ENCODE data around the gene HOGA1.

Gene HOGA1

DNA sequence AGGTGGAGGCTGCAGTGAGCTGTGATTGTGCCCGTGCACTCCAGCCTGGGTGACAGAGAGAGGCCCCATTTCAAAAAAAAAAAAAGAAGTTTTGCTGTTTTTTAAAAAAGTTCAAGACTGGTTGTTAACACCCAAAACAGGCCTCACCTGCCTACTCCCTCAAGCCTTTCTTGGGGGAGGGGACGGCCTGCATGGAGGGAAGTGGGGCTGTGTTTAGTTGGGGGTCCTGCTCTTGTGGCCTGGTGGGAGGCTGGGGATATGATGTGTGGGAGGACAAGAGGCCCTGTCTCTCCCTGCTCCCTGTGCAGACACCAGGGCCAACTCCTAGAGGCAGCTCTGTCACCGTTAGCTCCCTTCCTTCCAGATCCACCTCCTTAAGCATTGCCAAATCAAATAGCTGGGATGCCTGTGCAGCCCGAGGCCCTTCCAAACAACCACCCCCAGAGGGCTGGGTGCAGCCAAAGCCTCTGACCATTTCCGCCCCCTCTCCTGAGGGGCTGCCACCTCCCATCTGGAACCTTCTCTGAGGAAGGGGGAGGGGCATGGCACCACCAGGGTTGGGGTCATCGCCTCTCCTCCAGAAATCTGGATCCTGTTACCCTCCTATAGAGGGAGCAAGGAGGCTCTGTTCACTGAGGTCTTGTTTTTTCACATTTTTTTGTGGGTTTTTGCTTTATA lies 44.5 kb upstream of the HOGA1 start:
- no peaks in the 10 kb centered on the region for H3K27me3 ChIP-seq
- no peaks in the 10 kb centered on the region for H3K9me3 ChIP-seq
- no peak overlapping the region for H3K4me3 ChIP-seq (ENCODE audit: low read depth, low read length)
- H3K36me3 ChIP-seq, result no peaks in the 10 kb centered on the region
- no peak for DNase-seq
- H3K4me1 ChIP-seq, result peaks cover 23% of the 10 kb centered on the region
- TF ChIP-seq, protein P1, sequence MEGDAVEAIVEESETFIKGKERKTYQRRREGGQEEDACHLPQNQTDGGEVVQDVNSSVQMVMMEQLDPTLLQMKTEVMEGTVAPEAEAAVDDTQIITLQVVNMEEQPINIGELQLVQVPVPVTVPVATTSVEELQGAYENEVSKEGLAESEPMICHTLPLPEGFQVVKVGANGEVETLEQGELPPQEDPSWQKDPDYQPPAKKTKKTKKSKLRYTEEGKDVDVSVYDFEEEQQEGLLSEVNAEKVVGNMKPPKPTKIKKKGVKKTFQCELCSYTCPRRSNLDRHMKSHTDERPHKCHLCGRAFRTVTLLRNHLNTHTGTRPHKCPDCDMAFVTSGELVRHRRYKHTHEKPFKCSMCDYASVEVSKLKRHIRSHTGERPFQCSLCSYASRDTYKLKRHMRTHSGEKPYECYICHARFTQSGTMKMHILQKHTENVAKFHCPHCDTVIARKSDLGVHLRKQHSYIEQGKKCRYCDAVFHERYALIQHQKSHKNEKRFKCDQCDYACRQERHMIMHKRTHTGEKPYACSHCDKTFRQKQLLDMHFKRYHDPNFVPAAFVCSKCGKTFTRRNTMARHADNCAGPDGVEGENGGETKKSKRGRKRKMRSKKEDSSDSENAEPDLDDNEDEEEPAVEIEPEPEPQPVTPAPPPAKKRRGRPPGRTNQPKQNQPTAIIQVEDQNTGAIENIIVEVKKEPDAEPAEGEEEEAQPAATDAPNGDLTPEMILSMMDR (IDR thresholded peaks at IDR 0.05; ENCODE audit: low read depth, low read length), result no peak

- Histone ChIP-seq H3K36me3 (no peaks in the 10 kb centered on the region), H3K9me3 (no peaks in the 10 kb centered on the region), H3K4me3 (ENCODE audit: low read depth, low read length) (no peak overlapping the region), H3K4me1 (peaks cover 23% of the 10 kb centered on the region), H3K27me3 (no peaks in the 10 kb centered on the region)
- TF ChIP-seq, protein P1 (IDR thresholded peaks at IDR 0.05; ENCODE audit: low read depth, low read length), result no peak
- no peak for DNase-seq
These were observed 43.3 kb upstream of the HOGA1 start for GRCh38 chr10:97540669-97541500.

GRCh38 chr10:97542169-97543024 lies 41.8 kb upstream of the HOGA1 start:
- Histone ChIP-seq H3K9me3 (no peaks in the 10 kb centered on the region), H3K4me1 (peaks cover 23% of the 10 kb centered on the region), H3K27me3 (no peaks in the 10 kb centered on the region), H3K4me3 (ENCODE audit: low read depth, low read length) (no peak overlapping the region), H3K36me3 (no peaks in the 10 kb centered on the region)
- TF ChIP-seq, protein P1 (IDR thresholded peaks at IDR 0.05; ENCODE audit: low read depth, low read length), result no peak
- DNase-seq, result peak; percentile 51

DNA sequence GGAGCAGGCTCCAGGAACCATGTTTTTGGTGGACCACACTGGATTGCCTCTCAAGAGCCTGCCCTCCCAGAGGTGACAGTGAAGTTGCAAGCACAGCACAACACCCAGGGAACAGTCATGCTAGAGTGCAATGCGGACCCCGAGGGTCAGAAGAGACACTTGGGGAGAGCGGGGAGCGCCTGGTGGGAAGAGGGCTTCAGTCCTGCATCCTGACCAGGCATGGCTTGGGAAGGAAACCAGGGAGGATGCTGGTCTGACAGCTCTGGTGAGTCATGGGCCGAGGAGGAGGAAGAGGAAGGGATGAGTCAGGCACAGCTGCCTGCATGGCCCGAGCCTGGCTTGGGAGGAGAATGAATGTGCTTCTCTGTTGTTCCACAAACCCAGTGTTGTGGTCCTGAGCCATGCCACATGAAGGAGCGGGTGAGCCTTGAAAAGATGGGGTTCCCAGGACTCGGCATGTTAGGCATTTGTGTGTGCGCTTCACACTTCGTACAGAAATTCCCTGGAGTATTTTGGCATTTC lies 41.1 kb upstream of the HOGA1 start:
- Histone ChIP-seq H3K9me3 (no peaks in the 10 kb centered on the region), H3K4me1 (peaks cover 23% of the 10 kb centered on the region), H3K27me3 (no peaks in the 10 kb centered on the region), H3K36me3 (no peaks in the 10 kb centered on the region), H3K4me3 (ENCODE audit: low read depth, low read length) (no peak overlapping the region)
- TF ChIP-seq, protein P1 (IDR thresholded peaks at IDR 0.05; ENCODE audit: low read depth, low read length), result no peak
- DNase-seq, result peak; percentile 66

- no peak for DNase-seq
- Histone ChIP-seq H3K4me3 (ENCODE audit: low read depth, low read length) (no peak overlapping the region), H3K4me1 (peaks cover 24% of the 10 kb centered on the region), H3K36me3 (no peaks in the 10 kb centered on the region), H3K9me3 (no peaks in the 10 kb centered on the region), H3K27me3 (no peaks in the 10 kb centered on the region)
- TF ChIP-seq, protein P1 (IDR thresholded peaks at IDR 0.05; ENCODE audit: low read depth, low read length), result no peak
These were observed 37.5 kb upstream of the HOGA1 start for GRCh38 chr10:97546456-97547270.
